RWPE2 (cell line): ENCODE data around the gene MAN1A1.
A peak's percentile ranks its signal among the peaks of the same experiment; 100 is the strongest.

Experiments used
- ATAC-seq: fragments of 200-7000 bp; cut with Tn5 transposase; 3 replicates; pipeline ENCODE4 v1.9.1; 2021; ENCODE audit warnings: low read depth
- DNase-seq: peaks from one replicate; pipeline ENCODE4 v3.0.0-alpha.2; 2020; ENCODE audit warnings: low spot score
- H3K27ac ChIP-seq: fragments of 450-650 bp; 2 replicates; pipeline ENCODE4 v1.5.1; 2017; ENCODE audit warnings: mild to moderate bottlenecking; ENCODE audit not compliant: poor library complexity, severe bottlenecking
- H3K27me3 ChIP-seq: fragments of 250-450 bp; sonication (Bioruptor Pico); 2 replicates; pipeline ENCODE4 v1.5.1; 2021; ENCODE audit warnings: mild to moderate bottlenecking, moderate library complexity; ENCODE audit not compliant: insufficient read depth, poor library complexity, severe bottlenecking
- H3K36me3 ChIP-seq: fragments of 250-450 bp; sonication (Bioruptor Pico); 2 replicates; pipeline ENCODE4 v1.5.1; 2020; ENCODE audit warnings: low read depth, mild to moderate bottlenecking, moderate library complexity
- H3K4me1 ChIP-seq: fragments of 250-450 bp; sonication (Bioruptor Pico); 2 replicates; pipeline ENCODE4 v1.5.1; 2021; ENCODE audit warnings: mild to moderate bottlenecking, moderate library complexity; ENCODE audit not compliant: insufficient read depth, poor library complexity, severe bottlenecking
- H3K4me3 ChIP-seq: fragments of 250-450 bp; sonication (Bioruptor Pico); 2 replicates; pipeline ENCODE4 v1.5.1; 2021; ENCODE audit warnings: mild to moderate bottlenecking, moderate library complexity; ENCODE audit not compliant: severe bottlenecking
- H3K9me3 ChIP-seq: fragments of 250-450 bp; sonication (Bioruptor Pico); 2 replicates; pipeline ENCODE4 v1.5.1; 2021; ENCODE audit warnings: mild to moderate bottlenecking, moderate library complexity; ENCODE audit not compliant: severe bottlenecking
- TF ChIP-seq, protein P1 (sequence below): fragments of 450-650 bp; IDR thresholded peaks from one replicate; pipeline ENCODE4 v1.5.1; 2017; ENCODE audit warnings: mild to moderate bottlenecking, moderate library complexity; ENCODE audit not compliant: poor library complexity, severe bottlenecking

The MAN1A1 gene

DNA sequence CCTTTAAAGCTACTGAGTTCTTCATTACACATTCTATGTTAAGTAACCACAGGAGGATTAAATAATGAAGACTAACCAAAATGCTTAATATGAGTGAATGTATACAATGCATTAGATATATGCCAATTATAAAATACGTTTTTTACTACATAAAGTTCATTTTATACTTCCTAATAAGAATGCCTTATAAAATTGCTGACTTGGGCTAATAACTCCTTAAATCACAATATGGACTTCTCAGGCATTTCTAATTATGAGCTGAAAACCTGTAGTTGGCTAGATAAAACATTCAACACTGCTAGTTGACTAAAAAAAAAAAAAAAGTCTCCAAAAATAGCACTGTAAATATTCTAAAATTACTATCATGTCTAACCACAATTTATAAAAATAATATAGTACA, 11.8 kb downstream of the MAN1A1 start:
- no peaks in the 10 kb centered on the region for H3K36me3 ChIP-seq
- H3K9me3 ChIP-seq, result no peaks in the 10 kb centered on the region
- H3K27me3 ChIP-seq, result no peaks in the 10 kb centered on the region
- H3K27ac ChIP-seq, result no peak overlapping the region
- TF ChIP-seq, protein P1, sequence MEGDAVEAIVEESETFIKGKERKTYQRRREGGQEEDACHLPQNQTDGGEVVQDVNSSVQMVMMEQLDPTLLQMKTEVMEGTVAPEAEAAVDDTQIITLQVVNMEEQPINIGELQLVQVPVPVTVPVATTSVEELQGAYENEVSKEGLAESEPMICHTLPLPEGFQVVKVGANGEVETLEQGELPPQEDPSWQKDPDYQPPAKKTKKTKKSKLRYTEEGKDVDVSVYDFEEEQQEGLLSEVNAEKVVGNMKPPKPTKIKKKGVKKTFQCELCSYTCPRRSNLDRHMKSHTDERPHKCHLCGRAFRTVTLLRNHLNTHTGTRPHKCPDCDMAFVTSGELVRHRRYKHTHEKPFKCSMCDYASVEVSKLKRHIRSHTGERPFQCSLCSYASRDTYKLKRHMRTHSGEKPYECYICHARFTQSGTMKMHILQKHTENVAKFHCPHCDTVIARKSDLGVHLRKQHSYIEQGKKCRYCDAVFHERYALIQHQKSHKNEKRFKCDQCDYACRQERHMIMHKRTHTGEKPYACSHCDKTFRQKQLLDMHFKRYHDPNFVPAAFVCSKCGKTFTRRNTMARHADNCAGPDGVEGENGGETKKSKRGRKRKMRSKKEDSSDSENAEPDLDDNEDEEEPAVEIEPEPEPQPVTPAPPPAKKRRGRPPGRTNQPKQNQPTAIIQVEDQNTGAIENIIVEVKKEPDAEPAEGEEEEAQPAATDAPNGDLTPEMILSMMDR, result no peak
- no peak overlapping the region for H3K4me3 ChIP-seq
- peaks cover 4% of the 10 kb centered on the region for H3K4me1 ChIP-seq
- DNase-seq, result no peak
- ATAC-seq, result no peak

DNA sequence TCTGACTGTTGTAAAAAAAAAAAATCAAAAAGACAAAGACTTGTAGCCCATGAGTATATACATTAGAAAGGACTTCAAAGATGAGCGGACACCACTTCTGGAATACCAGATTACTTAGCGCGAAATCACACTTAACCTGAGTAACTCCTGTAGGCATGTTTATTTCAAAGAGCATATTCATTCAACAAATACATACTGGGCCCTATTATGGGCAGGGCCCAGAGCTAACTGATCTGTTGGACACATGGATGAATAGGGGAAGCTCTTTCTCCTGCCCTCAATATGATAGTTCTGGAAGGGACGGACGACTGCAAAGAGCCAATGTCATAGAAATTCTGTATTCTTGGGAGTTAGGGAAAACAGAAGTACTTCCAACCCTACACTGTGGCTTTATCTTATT, 12.3 kb downstream of the MAN1A1 start:
- DNase-seq (no peak), ATAC-seq (no peak)
- Histone ChIP-seq H3K27ac (no peak overlapping the region), H3K27me3 (no peaks in the 10 kb centered on the region), H3K4me3 (no peak overlapping the region), H3K36me3 (no peaks in the 10 kb centered on the region), H3K4me1 (peaks cover 4% of the 10 kb centered on the region), H3K9me3 (no peaks in the 10 kb centered on the region)
- TF ChIP-seq, protein P1, result no peak

DNA sequence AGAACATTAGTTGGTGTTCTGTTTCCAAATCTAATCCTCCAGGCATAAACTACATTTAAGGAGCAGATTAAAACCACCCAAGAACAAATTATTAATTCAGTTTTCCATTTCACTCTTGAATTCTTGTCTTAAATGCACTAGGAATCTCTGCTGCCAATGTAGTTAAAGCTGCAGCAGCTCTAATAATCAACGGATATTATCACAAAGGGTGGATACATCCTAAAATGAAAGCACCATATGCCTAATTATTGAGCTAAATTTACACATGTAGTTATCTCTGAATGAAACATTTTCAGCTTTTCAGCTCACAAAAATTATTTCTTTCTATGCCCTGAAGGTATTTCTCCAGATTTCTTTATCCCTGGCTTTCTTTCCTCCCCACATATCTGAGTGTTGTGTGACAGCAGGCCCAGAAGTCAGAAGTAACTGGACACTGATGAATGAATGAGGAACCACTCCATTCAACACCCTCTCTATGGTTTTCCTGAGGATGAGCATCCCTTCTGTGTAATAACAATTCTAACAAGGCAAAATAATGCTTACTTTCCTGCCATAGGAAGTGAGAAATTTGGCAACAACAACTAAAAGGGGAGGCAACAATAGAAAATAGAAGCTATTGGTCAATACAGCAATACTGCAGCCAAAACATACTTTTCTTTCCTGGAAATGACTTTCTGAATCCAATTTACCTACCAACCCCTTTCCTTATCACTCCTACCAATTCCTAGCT, 14.9 kb downstream of the MAN1A1 start:
- H3K36me3 ChIP-seq, result no peaks in the 10 kb centered on the region
- no peak overlapping the region for H3K4me3 ChIP-seq
- DNase-seq (no peak), ATAC-seq (no peak)
- H3K4me1 ChIP-seq, result peaks cover 4% of the 10 kb centered on the region
- no peaks in the 10 kb centered on the region for H3K27me3 ChIP-seq
- H3K27ac ChIP-seq, result no peak overlapping the region
- TF ChIP-seq, protein P1, result no peak
- H3K9me3 ChIP-seq, result no peaks in the 10 kb centered on the region

DNA sequence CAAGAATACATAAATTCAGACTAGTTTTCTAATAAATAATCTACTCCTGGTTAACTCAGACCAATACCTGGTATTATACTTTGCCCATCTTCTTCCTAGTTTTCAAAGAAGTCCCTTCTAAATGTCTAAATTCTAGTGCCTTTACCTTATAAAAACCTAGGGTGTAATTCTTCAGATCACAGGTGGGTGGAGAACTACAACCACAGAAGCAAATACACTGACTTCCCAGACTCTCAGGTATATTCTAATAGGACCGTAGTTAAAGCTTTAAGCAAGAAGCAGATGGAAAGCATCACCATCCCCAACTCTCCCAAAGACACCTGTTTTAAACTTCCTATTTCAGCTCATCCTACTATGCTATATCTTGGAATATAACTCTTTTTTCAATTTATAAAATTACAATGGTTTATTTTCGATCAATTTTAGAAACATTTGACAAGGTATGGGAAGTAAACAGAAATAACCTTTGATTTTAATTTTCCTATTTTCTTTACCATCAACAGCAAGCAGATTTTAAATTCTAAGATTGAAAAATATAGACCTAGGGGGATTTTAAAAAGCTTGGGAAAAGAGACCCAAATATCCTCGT, 15.8 kb downstream of the MAN1A1 start:
- no peaks in the 10 kb centered on the region for H3K27me3 ChIP-seq
- H3K9me3 ChIP-seq, result no peaks in the 10 kb centered on the region
- DNase-seq, result no peak
- H3K4me1 ChIP-seq, result peaks cover 4% of the 10 kb centered on the region
- TF ChIP-seq, protein P1, result peak; percentile 78
- H3K4me3 ChIP-seq, result no peak overlapping the region
- ATAC-seq, result peak; percentile 81
- H3K36me3 ChIP-seq, result no peaks in the 10 kb centered on the region
- H3K27ac ChIP-seq, result no peak overlapping the region

DNA sequence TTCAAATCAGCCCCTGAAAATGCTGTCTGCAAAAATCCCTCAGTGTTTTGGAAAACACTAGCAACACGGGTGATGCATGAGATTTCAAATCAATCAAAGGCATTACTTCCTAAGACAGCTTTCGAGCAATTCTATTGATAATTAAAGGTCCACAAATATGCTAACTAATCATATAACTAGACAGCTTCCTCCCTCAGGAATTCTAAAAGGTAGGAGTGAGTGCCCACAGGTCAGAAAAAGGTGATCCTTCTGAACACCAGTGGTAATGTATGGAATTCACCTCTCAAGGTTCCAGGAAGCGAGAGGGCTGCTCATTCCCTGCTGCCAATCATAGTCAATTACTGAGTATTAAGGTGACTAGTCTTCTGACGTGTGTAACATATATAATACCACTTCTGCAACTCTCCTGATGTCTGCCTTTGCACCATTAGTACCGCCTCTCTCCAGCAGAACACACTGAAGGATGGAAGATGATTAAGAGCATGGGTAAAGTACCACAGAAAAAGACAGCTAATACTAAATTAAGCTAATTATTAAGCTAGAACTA, 16.4 kb downstream of the MAN1A1 start:
- Histone ChIP-seq H3K4me3 (no peak overlapping the region), H3K36me3 (no peaks in the 10 kb centered on the region), H3K27ac (no peak overlapping the region), H3K9me3 (no peaks in the 10 kb centered on the region), H3K27me3 (no peaks in the 10 kb centered on the region), H3K4me1 (peaks cover 4% of the 10 kb centered on the region)
- no peak for ATAC-seq
- TF ChIP-seq, protein P1, result no peak
- DNase-seq, result no peak
